A549 (cell line): ENCODE measurements around the gene RAB11FIP4.

Experiments used
- CTCF ChIP-seq: fragments of >200 bp; sonication (Bioruptor Twin); formaldehyde crosslinking; IDR thresholded peaks from 3 replicates; pipeline ENCODE4 v1.5.1; 2016
- KDM1A ChIP-seq: fragments of 200-600 bp; sonication (generic); IDR thresholded peaks from 2 replicates; pipeline ENCODE4 v1.6.1; 2016; ENCODE audit warnings: low read depth, mild to moderate bottlenecking
- POLR2A ChIP-seq: IDR thresholded peaks from 2 replicates; pipeline ENCODE4 v1.6.1; 2012; ENCODE audit warnings: mild to moderate bottlenecking, low read length
- RNF2 ChIP-seq: fragments of 200-600 bp; sonication (generic); IDR thresholded peaks from 2 replicates; pipeline ENCODE4 v1.6.1; 2016; ENCODE audit warnings: low read depth, mild to moderate bottlenecking, antibody characterized with exemption, moderate library complexity, borderline replicate concordance
- SMC3 ChIP-seq: fragments of >200 bp; sonication (Bioruptor Twin); formaldehyde crosslinking; IDR thresholded peaks from 3 replicates; pipeline ENCODE4 v1.6.1; 2018; ENCODE audit warnings: inconsistent platforms

DNA sequence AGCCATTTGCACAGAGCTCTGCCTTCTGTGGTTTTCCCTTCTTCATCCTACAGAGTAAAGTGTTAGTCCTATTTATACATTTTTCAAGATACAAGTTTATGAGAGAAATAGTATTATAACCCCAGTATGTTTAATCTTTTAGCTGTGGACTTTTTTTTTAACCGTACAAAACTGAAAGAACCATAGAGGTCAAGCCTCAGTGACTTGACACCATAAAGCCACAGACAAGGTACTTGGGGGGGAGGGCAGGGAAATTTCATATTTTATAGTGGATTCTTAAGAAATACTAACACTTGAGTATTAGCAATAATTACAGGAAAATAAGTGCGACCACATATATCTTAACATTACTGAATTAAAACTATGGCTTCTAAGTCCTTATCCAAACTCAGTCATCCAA is 17.0 kb upstream of the RAB11FIP4 start:
- TF ChIP-seq POLR2A (no peak), KDM1A (no peak), CTCF (no peak), RNF2 (no peak), SMC3 (no peak)
